ENCODE measurements around the gene FAM177B. TPM values are rescaled to one million over a fixed set of nuclear protein-coding genes. Genes with fewer than 3 reads are reported as not detected.

FAM177B gene
- total and polyA plus RNA-seq, 2 experiments from 2014 or later, result not detected

GRCh38 chr1:222767152-222767571, 30.2 kb downstream of the FAM177B start (continued):
- TF ChIP-seq, protein P1, sequence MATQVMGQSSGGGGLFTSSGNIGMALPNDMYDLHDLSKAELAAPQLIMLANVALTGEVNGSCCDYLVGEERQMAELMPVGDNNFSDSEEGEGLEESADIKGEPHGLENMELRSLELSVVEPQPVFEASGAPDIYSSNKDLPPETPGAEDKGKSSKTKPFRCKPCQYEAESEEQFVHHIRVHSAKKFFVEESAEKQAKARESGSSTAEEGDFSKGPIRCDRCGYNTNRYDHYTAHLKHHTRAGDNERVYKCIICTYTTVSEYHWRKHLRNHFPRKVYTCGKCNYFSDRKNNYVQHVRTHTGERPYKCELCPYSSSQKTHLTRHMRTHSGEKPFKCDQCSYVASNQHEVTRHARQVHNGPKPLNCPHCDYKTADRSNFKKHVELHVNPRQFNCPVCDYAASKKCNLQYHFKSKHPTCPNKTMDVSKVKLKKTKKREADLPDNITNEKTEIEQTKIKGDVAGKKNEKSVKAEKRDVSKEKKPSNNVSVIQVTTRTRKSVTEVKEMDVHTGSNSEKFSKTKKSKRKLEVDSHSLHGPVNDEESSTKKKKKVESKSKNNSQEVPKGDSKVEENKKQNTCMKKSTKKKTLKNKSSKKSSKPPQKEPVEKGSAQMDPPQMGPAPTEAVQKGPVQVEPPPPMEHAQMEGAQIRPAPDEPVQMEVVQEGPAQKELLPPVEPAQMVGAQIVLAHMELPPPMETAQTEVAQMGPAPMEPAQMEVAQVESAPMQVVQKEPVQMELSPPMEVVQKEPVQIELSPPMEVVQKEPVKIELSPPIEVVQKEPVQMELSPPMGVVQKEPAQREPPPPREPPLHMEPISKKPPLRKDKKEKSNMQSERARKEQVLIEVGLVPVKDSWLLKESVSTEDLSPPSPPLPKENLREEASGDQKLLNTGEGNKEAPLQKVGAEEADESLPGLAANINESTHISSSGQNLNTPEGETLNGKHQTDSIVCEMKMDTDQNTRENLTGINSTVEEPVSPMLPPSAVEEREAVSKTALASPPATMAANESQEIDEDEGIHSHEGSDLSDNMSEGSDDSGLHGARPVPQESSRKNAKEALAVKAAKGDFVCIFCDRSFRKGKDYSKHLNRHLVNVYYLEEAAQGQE (IDR thresholded peaks at IDR 0.05; ENCODE audit: unreplicated experiment), result no peak

DNA sequence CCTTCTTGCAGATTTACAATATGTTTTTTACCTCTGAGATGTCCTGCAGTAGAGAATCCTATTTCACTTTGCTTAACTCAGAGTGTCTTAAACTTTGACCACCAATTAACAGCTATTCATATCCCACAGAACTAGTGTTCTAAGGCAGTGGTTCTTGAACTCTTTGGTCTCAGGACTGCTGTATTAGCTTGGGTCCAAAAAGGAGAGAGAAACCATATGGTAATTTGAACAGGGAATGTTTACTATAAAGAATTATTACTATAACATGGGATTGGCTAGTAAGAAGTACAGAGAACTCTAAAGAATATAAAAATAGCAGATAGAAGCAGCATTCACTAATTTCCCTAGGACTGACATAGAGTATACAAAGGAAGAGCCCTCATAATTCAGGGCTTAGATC, 31.6 kb downstream of the FAM177B start:
- ATAC-seq (no peak), DNase-seq (ENCODE audit: low spot score) (no peak)
- Mint-ChIP-seq H3K36me3 (ENCODE audit: low read depth) (peaks cover 15% of the 10 kb centered on the region; the same call in 2 of the 3 replicates), H3K4me3 (no peak overlapping the region), H3K4me1 (no peaks in the 10 kb centered on the region), H3K9me3 (peaks cover 27% of the 10 kb centered on the region), H3K27ac (no peak overlapping the region), H3K27me3 (ENCODE audit: insufficient read depth, low read depth, poor library complexity) (peaks cover 3% of the 10 kb centered on the region)
- H3K36me3 ChIP-seq (ENCODE audit: insufficient read depth), result peaks cover 4% of the 10 kb centered on the region; the same call in 1 of the 2 replicates
- H3F3A ChIP-seq (replicated peaks; ENCODE audit: low read depth), result no peaks in the 10 kb centered on the region
- peaks cover 2% of the 10 kb centered on the region; the same call in 1 of the 2 replicates for H3K9me2 ChIP-seq (ENCODE audit: insufficient read depth)
- no peak overlapping the region for H3K4me3 ChIP-seq
- H3K27me3 ChIP-seq (ENCODE audit: insufficient read depth), result no peaks in the 10 kb centered on the region
- no peak overlapping the region for H3K4me2 ChIP-seq
- TF ChIP-seq CTCF (conservative IDR thresholded peaks at IDR 0.05; ENCODE audit: low read depth in 2 of 2), result no peak
- no peak for TF ChIP-seq ZNF114 (CRISPR knock-in tag; IDR thresholded peaks at IDR 0.05)
- no peak for TF ChIP-seq EZH2phosphoT487 (IDR thresholded peaks at IDR 0.05; ENCODE audit: unreplicated experiment)
- TF ChIP-seq POLR2AphosphoS5 (IDR thresholded peaks at IDR 0.05; ENCODE audit: low read depth), result no peak
- TF ChIP-seq ETS1 (IDR thresholded peaks at IDR 0.05), result no peak
- TF ChIP-seq EZH2 (IDR thresholded peaks at IDR 0.05; ENCODE audit: low read depth, unreplicated experiment), result no peak
- TF ChIP-seq, protein P1 (IDR thresholded peaks at IDR 0.05; ENCODE audit: unreplicated experiment), result no peak
- no peak for TF ChIP-seq STAT1 (IDR thresholded peaks at IDR 0.05; ENCODE audit: unreplicated experiment)
- no peak for TF ChIP-seq ZNF331 (CRISPR knock-in tag; IDR thresholded peaks at IDR 0.05; ENCODE audit: low read depth)
- TF ChIP-seq NANOG (IDR thresholded peaks at IDR 0.05; ENCODE audit: borderline replicate concordance), result no peak
- H3K4me1 ChIP-seq (ENCODE audit: insufficient read depth), result no peaks in the 10 kb centered on the region
- no peak overlapping the region for H2AFZ ChIP-seq
- H4K20me1 ChIP-seq (replicated peaks; ENCODE audit: insufficient read depth), result no peaks in the 10 kb centered on the region
- no peaks in the 10 kb centered on the region for H3K79me2 ChIP-seq (replicated peaks; ENCODE audit: insufficient read depth)
- no peak overlapping the region for H3K27ac ChIP-seq (ENCODE audit: low read depth)

Measured in GM23338 (cell line).